GM10248 (cell line): ENCODE data around the gene MPP3.

ENCODE experiments used
- CTCF ChIA-PET: fragments of 300-600 bp; sonication (Branson Sonifier 250); formaldehyde crosslinking; extraction: SDS; loops from one replicate; lab custom pipeline; 2021; ENCODE audit warnings: antibody characterized with exemption; lab: Yijun Ruan, JAX
- POLR2A ChIA-PET: fragments of 350-650 bp; sonication (Branson Sonifier 250); formaldehyde crosslinking; extraction: SDS; loops from one replicate; lab custom pipeline; 2020; ENCODE audit warnings: antibody characterized with exemption; lab: Yijun Ruan, JAX
- DNase-seq: peaks from one replicate; pipeline ENCODE4 v3.0.0; 2012; ENCODE audit errors: extremely low spot score
- CTCF ChIP-seq: IDR thresholded peaks from 2 replicates; pipeline ENCODE4 v1.5.1; 2012; ENCODE audit warnings: mild to moderate bottlenecking, low read depth; ENCODE audit errors: extremely low read depth, missing control alignments, control extremely low read depth

MPP3 gene

GRCh38 chr17:43860927-43861622 is 28.1 kb upstream of the MPP3 start:
- TF ChIP-seq CTCF: no peak
- CTCF ChIA-PET: interaction anchor here (1.2 to 4.8 kb wide), 5 partner anchors 15 to 62 kb away, joined by 3 to 22 read pairs (median 5); partner anchors contain the start of gene CD300LG
- DNase-seq: no peak
- POLR2A ChIA-PET: no interaction called here

DNA sequence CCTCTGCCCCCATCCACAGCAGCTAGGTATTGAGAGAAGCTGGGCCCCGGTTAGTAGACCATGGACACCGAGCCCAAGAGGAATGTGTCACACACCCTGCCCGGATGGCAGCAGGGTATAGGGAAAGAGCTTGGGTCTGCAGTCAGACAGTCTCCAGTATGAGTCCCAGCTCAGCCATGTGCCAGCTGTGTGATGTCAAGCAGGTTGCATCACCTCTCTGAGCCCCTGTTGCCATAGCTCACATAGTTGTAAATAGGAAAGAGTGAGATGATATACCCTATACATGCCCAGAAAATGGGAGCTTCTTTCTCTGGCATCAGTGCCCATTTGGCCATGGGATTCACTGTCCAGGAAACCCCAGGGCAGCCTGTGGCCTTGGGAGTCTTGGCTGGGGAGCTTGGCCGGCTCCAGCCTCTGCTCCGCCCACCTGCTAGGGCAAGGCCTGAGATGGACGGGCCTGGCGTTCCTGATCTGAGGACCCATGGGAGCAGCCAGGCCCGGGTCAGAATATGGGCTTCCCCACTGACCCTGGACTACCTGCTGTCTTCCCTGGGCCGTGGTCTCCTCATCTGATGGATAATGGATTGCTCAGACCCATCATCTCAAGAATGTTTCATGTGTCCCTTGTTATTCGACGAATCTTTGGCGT is 27.3 kb upstream of the MPP3 start:
- ChIA-PET POLR2A (no interaction called here), CTCF (interaction anchor here (1.6 to 4.8 kb wide), 3 partner anchors 14 to 63 kb away, joined by 3 to 22 read pairs (median 11); partner anchors contain the start of gene CD300LG)
- no peak for TF ChIP-seq CTCF
- no peak for DNase-seq

- no peak for TF ChIP-seq CTCF
- ChIA-PET CTCF (interaction anchor here (1.2 to 4.4 kb wide), 2 partner anchors 11 to 20 kb away, joined by 5 to 46 read pairs; partner anchors contain the start of gene CD300LG), POLR2A (interaction anchor here (0.6 kb wide), 1 partner anchor 17 kb away, joined by 3 read pairs; no protein-coding TSS in a partner anchor)
- DNase-seq: peak; percentile 3
These were observed 25.1 kb upstream of the MPP3 start for GRCh38 chr17:43857957-43858600.

- POLR2A ChIA-PET: interaction anchor here (0.6 kb wide), 1 partner anchor 17 kb away, joined by 3 read pairs; no protein-coding TSS in a partner anchor
- TF ChIP-seq CTCF: no peak
- CTCF ChIA-PET: interaction anchor here (1.2 to 4.4 kb wide), 3 partner anchors 10 to 22 kb away, joined by 5 to 46 read pairs (median 14); partner anchors contain the start of gene CD300LG
- DNase-seq: peak; percentile 6
These were observed 24.2 kb upstream of the MPP3 start for GRCh38 chr17:43857141-43857540.

DNA sequence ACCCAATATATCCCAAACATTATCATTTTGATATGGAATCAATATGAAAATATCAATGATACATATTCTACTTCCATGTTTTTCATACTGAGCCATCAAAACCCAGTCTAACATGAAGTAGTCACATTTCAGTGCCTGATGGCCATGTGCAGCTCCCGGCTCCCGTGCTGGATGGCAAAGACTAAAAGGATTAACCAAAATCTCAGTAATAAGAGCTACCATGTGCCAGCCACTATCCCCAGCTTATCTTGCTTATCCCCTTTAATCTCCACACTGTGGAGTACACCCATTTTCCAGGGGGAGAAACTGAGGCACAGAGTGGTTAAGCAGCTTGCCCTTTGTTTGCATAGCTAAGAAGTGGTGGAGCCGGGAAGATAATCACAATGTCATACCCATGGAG is 23.2 kb upstream of the MPP3 start:
- DNase-seq: peak; percentile 3
- POLR2A ChIA-PET: no interaction called here
- CTCF ChIA-PET: interaction anchor here (2.3 to 4.4 kb wide), 2 partner anchors 9 to 23 kb away, joined by 14 to 46 read pairs; partner anchors contain the start of gene CD300LG
- TF ChIP-seq CTCF: no peak

DNA sequence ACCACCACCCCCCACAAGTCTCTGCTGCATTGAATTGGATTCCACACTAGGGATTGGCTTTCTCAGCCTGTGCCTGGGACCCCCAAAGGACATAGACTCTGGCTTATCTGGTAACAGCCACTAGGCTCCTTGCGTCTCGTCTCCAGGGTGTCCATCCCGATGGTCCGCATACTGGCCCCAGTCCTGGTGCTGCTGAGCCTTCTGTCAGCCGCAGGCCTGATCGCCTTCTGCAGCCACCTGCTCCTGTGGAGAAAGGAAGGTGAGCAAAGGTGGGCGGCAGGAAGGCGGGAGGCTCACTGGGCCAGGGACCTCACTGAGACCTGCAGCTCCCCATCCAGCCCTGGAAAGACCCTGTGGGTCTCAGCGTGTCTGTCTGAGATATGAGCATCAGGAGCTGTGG is 22.1 kb upstream of the MPP3 start:
- CTCF ChIA-PET: interaction anchor here (2.3 to 4.4 kb wide), 2 partner anchors 8 to 24 kb away, joined by 14 to 46 read pairs; partner anchors contain the start of gene CD300LG
- no peak for TF ChIP-seq CTCF
- DNase-seq: peak; percentile 5
- POLR2A ChIA-PET: no interaction called here
